HCT116 (cell line): Measurements from ENCODE around the gene SLC17A2. TPM values are rescaled to one million over a fixed set of nuclear protein-coding genes. Genes with fewer than 3 reads are reported as not detected.

Source experiments
- ATAC-seq: fragments of 200-7000 bp; cut with Tn5 transposase; 2 replicates; pipeline ENCODE4 v1.9.1; 2020; ENCODE audit warnings: mild to moderate bottlenecking, moderate library complexity
- BruUV-seq: library from RNA; stranded (reverse); fragments of 400-500 nt; replicated peaks from 2 replicates; lab custom pipeline; 2021; lab: Mats Ljungman, UMichigan
- CTCF ChIA-PET: fragments of 300-600 bp; sonication (Branson Sonifier 250); formaldehyde crosslinking; loops from one replicate; lab custom pipeline; 2021; ENCODE audit warnings: antibody characterized with exemption; lab: Charles Lee
- POLR2A ChIA-PET: fragments of 300-600, 350-600 bp; sonication (Branson Sonifier 250); formaldehyde crosslinking; loops from one replicate; lab custom pipeline; 2021; ENCODE audit warnings: antibody characterized with exemption; lab: Charles Lee
- RAD21 ChIA-PET, 2 experiments: fragments of 300-600 bp; sonication (Branson Sonifier 250); formaldehyde crosslinking; loops; one replicate each; lab custom pipeline; 2023; ENCODE audit warnings: low total read pairs in 2 of 2; ENCODE audit not compliant: uncharacterized antibody in 2 of 2, unreplicated experiment in 2 of 2, low non-redundant PET in 1 of 2; lab: Charles Lee
- DNase-seq: peaks from one replicate; pipeline ENCODE4 v3.0.0-alpha.2; 2010; ENCODE audit warnings: low read depth, low spot score
- H2AFZ ChIP-seq: fragments of 200-600 bp; shearing (Covaris generic), sonication (generic); 2 replicates; pipeline ENCODE4 v1.6.1; 2017; ENCODE audit warnings: low read depth, mixed run types, mixed read lengths, antibody characterized with exemption, low read length; ENCODE audit not compliant: poor library complexity, severe bottlenecking
- H3K27ac ChIP-seq: 2 replicates; pipeline ENCODE4 v1.5.1; 2012; ENCODE audit warnings: low read depth, low read length
- H3K27me3 ChIP-seq: fragments of 200-600 bp; sonication (generic); 2 replicates; pipeline ENCODE4 v1.6.1; 2016; ENCODE audit warnings: mixed run types, low read length, mixed read lengths; ENCODE audit not compliant: insufficient read depth
- H3K36me3 ChIP-seq, 2 experiments: fragments of 200-500 bp in 1 of 2; fragments of 200-600 bp in 1 of 2; sonication (Bioruptor generic) in 1 of 2; sonication (generic) in 1 of 2; 2 replicates each; pipeline versions ENCODE4 v1.5.1 to v1.6.1; 2014 to 2016; ENCODE audit warnings: low read length in 2 of 2, inconsistent platforms in 1 of 2, mixed read lengths in 1 of 2, mixed run types in 1 of 2; ENCODE audit not compliant: insufficient read depth in 2 of 2, control insufficient read depth in 1 of 2
- H3K4me1 ChIP-seq, 2 experiments: fragments of 200-600 bp in 1 of 2; sonication (generic) in 1 of 2; 2 replicates each; pipeline versions ENCODE4 v1.5.1 to v1.6.1; 2012 to 2017; ENCODE audit warnings: low read length in 2 of 2, inconsistent platforms in 1 of 2, mild to moderate bottlenecking in 1 of 2, mixed read lengths in 1 of 2, mixed run types in 1 of 2, moderate library complexity in 1 of 2; ENCODE audit not compliant: insufficient read depth in 2 of 2, control insufficient read depth in 1 of 2
- H3K4me2 ChIP-seq: fragments of 200-600 bp; sonication (generic); 2 replicates; pipeline ENCODE4 v1.6.1; 2017; ENCODE audit warnings: mixed run types, low read length, mixed read lengths
- H3K4me3 ChIP-seq, 2 experiments: fragments of 200-600 bp in 1 of 2; sonication (generic) in 1 of 2; replicated peaks in 1 of 2; 2 replicates each; pipeline ENCODE4 v1.5.1; 2011 to 2016; ENCODE audit warnings: low read length in 2 of 2, control low read depth in 1 of 2, low read depth in 1 of 2, mild to moderate bottlenecking in 1 of 2, mixed read lengths in 1 of 2, mixed run types in 1 of 2
- H3K79me2 ChIP-seq: fragments of 200-600 bp; sonication (generic); 2 replicates; pipeline ENCODE4 v1.6.1; 2017; ENCODE audit warnings: mild to moderate bottlenecking, mixed run types, low read length, moderate library complexity, mixed read lengths; ENCODE audit not compliant: insufficient read depth
- H3K9ac ChIP-seq: fragments of 200-600 bp; sonication (generic); 2 replicates; pipeline ENCODE4 v1.6.1; 2016; ENCODE audit warnings: low read length, mixed read lengths
- H3K9me2 ChIP-seq: fragments of 200-600 bp; sonication (generic), shearing (Covaris generic); 2 replicates; pipeline ENCODE4 v1.6.1; 2017; ENCODE audit warnings: mixed run types, mild to moderate bottlenecking, moderate library complexity; ENCODE audit not compliant: insufficient read depth
- H3K9me3 ChIP-seq, 2 experiments: fragments of 200-500 bp in 1 of 2; fragments of 200-600 bp in 1 of 2; sonication (Bioruptor generic) in 1 of 2; sonication (generic) in 1 of 2; 2 replicates each; pipeline ENCODE4 v1.6.1; 2014 to 2017; ENCODE audit warnings: low read length in 2 of 2, mixed read lengths in 2 of 2, inconsistent platforms in 1 of 2, low read depth in 1 of 2, mild to moderate bottlenecking in 1 of 2, mixed run types in 1 of 2, moderate library complexity in 1 of 2; ENCODE audit not compliant: control insufficient read depth in 1 of 2, insufficient read depth in 1 of 2
- H4K20me1 ChIP-seq: fragments of 200-600 bp; sonication (generic), shearing (Covaris generic); 2 replicates; pipeline ENCODE4 v1.6.1; 2017; ENCODE audit warnings: mixed run types, mild to moderate bottlenecking, moderate library complexity; ENCODE audit not compliant: insufficient read depth
- ELF1 ChIP-seq: IDR thresholded peaks from 2 replicates; pipeline ENCODE4 v1.6.1; 2012; ENCODE audit warnings: low read depth, borderline replicate concordance
- REST ChIP-seq: IDR thresholded peaks from 2 replicates; pipeline ENCODE4 v1.6.1; 2012; ENCODE audit warnings: low read depth
- SP1 ChIP-seq: IDR thresholded peaks from 2 replicates; pipeline ENCODE4 v1.6.1; 2012; ENCODE audit warnings: low read depth
- ZFX ChIP-seq: fragments of 450-650 bp; IDR thresholded peaks from 2 replicates; pipeline ENCODE4 v1.6.1; 2017
- ZNF274 ChIP-seq: fragments of 200-500 bp; sonication (Bioruptor generic); IDR thresholded peaks from 2 replicates; pipeline ENCODE4 v1.6.1; 2014; ENCODE audit warnings: mild to moderate bottlenecking, low read depth, low read length, inconsistent platforms
- intact Hi-C: fragments of 100-400 bp; cut with micrococcal nuclease; formaldehyde crosslinking; loops from 2 replicates; pipeline ENCODE4 v1.10.0; 2022
- total RNA-seq: library from RNA; stranded (reverse); gene quantifications from one replicate; pipeline ENCODE4 v1.2.1, GENCODE V29; 2021; ENCODE audit not compliant: unreplicated experiment

Gene SLC17A2
- total RNA-seq, 1 experiment from 2014 or later = not detected

- no peak for TF ChIP-seq REST
- no peak for TF ChIP-seq ELF1
- TF ChIP-seq ZFX = no peak
- TF ChIP-seq ZNF274 = no peak
- no peak for TF ChIP-seq SP1
Observed at GRCh38 chr6:25913741-25914140, 16.8 kb downstream of the SLC17A2 start (continued).

GRCh38 chr6:25911351-25911750 is 19.1 kb downstream of the SLC17A2 start:
- Histone ChIP-seq H2AFZ (no peak overlapping the region), H3K27me3 (no peaks in the 10 kb centered on the region), H3K4me1 (no peaks in the 10 kb centered on the region), H4K20me1 (no peaks in the 10 kb centered on the region), H3K9me2 (no peaks in the 10 kb centered on the region), H3K9me3 (no peaks in the 10 kb centered on the region), H3K4me2 (no peak overlapping the region), H3K79me2 (no peaks in the 10 kb centered on the region), H3K27ac (no peak overlapping the region), H3K4me3 (no peak overlapping the region), H3K9ac (no peak overlapping the region), H3K36me3 (no peaks in the 10 kb centered on the region)
- ATAC-seq = no peak
- RAD21 ChIA-PET = no interaction called here
- POLR2A ChIA-PET = no interaction called here
- TF ChIP-seq ZNF274 = no peak
- no TSS peak for BruUV-seq
- no peak for DNase-seq
- CTCF ChIA-PET = interaction anchor here (1.2 kb wide), 1 partner anchor 81 kb away, joined by 4 read pairs; no protein-coding TSS in a partner anchor
- intact Hi-C loops = no loop called here
